Measurements from ENCODE around the gene KANK2.

Gene KANK2

GRCh38 chr19:11240008-11240444 lies 42.7 kb upstream of the KANK2 start:
- in situ Hi-C loops (cut with HindIII; ENCODE audit: low sequenced_read_pairs) = no loop called here
- DNase-seq (ENCODE audit: low read depth) = no peak
- no peak overlapping the region for H3K4me3 ChIP-seq (ENCODE audit: low read depth, low read length)
- no peak for TF ChIP-seq CTCF (IDR thresholded peaks at IDR 0.05; ENCODE audit: low read depth, low read length, missing control alignments)

- H3K4me3 ChIP-seq (ENCODE audit: low read depth, low read length) = no peak within 1 kb of the TSS
- in situ Hi-C loops (cut with HindIII; ENCODE audit: low sequenced_read_pairs) = no loop called here
- TF ChIP-seq CTCF (IDR thresholded peaks at IDR 0.05; ENCODE audit: low read depth, low read length, missing control alignments) = no peak
- no peak for DNase-seq (ENCODE audit: low read depth)
Observed at GRCh38 chr19:11239377-11240000, 42.1 kb upstream of the KANK2 start, which contains the start of gene ANGPTL8. Gene ANGPTL8, plus strand, starts transcription at chr19:11239619. Its CDS starts 19 bp downstream, at chr19:11239638.

GRCh38 chr19:11238781-11239376 lies 41.5 kb upstream of the KANK2 start:
- TF ChIP-seq CTCF (IDR thresholded peaks at IDR 0.05; ENCODE audit: low read depth, low read length, missing control alignments) = no peak
- in situ Hi-C loops (cut with HindIII; ENCODE audit: low sequenced_read_pairs) = no loop called here
- H3K4me3 ChIP-seq (ENCODE audit: low read depth, low read length) = no peak overlapping the region
- no peak for DNase-seq (ENCODE audit: low read depth)

GRCh38 chr19:11238041-11238440 lies 40.7 kb upstream of the KANK2 start:
- in situ Hi-C loops (cut with HindIII; ENCODE audit: low sequenced_read_pairs) = no loop called here
- H3K4me3 ChIP-seq (ENCODE audit: low read depth, low read length) = no peak overlapping the region
- TF ChIP-seq CTCF (IDR thresholded peaks at IDR 0.05; ENCODE audit: low read depth, low read length, missing control alignments) = no peak
- no peak for DNase-seq (ENCODE audit: low read depth)

GRCh38 chr19:11237321-11237720 lies 40.0 kb upstream of the KANK2 start:
- DNase-seq (ENCODE audit: low read depth) = no peak
- in situ Hi-C loops (cut with HindIII; ENCODE audit: low sequenced_read_pairs) = no loop called here
- TF ChIP-seq CTCF (IDR thresholded peaks at IDR 0.05; ENCODE audit: low read depth, low read length, missing control alignments) = no peak
- H3K4me3 ChIP-seq (ENCODE audit: low read depth, low read length) = no peak overlapping the region

- DNase-seq (ENCODE audit: low read depth) = no peak
- no peak for TF ChIP-seq CTCF (IDR thresholded peaks at IDR 0.05; ENCODE audit: low read depth, low read length, missing control alignments)
- no peak overlapping the region for H3K4me3 ChIP-seq (ENCODE audit: low read depth, low read length)
- in situ Hi-C loops (cut with HindIII; ENCODE audit: low sequenced_read_pairs) = no loop called here
Observed at GRCh38 chr19:11236324-11237301, 39.3 kb upstream of the KANK2 start.
